HepG2 (cell line): ENCODE measurements around the gene GNG13. TPM values are rescaled to one million over a fixed set of nuclear protein-coding genes. Genes with fewer than 3 reads are reported as not detected.

Source experiments
- CBX1 ChIP-seq: IDR thresholded peaks from one replicate; pipeline ENCODE4 v1.6.1; 2016; ENCODE audit warnings: antibody characterized with exemption, low read depth
- CCDC6 ChIP-seq: sonication (generic); formaldehyde crosslinking; IDR thresholded peaks from 2 replicates; pipeline ENCODE4 v1.8.1; 2022; ENCODE audit warnings: mild to moderate bottlenecking, missing genetic modification reagents, moderate library complexity
- CHD4 ChIP-seq: fragments of 200-600 bp; sonication (generic); IDR thresholded peaks from 2 replicates; pipeline ENCODE4 v1.7.0; 2017; ENCODE audit warnings: mild to moderate bottlenecking, low read length, borderline replicate concordance
- E2F2 ChIP-seq: sonication (generic); formaldehyde crosslinking; IDR thresholded peaks from 2 replicates; pipeline ENCODE4 v1.4.0; 2020; ENCODE audit warnings: missing genetic modification reagents, borderline replicate concordance
- HDAC1 ChIP-seq: sonication (generic); formaldehyde crosslinking; IDR thresholded peaks from 2 replicates; pipeline ENCODE4 v1.5.1; 2020; ENCODE audit warnings: mild to moderate bottlenecking, missing genetic modification reagents
- HOMEZ ChIP-seq: IDR thresholded peaks from 2 replicates; pipeline ENCODE4 v1.6.1; 2016; ENCODE audit warnings: low read depth
- KDM5A ChIP-seq: fragments of 200-600 bp; sonication (generic); IDR thresholded peaks from 2 replicates; pipeline ENCODE4 v1.7.0; 2018; ENCODE audit warnings: antibody characterized with exemption, mild to moderate bottlenecking, low read length, borderline replicate concordance
- NR2F6 ChIP-seq, 2 experiments: IDR thresholded peaks; 2 replicates each; pipeline ENCODE4 v1.6.1; 2016; ENCODE audit warnings: antibody characterized with exemption in 1 of 2, mild to moderate bottlenecking in 1 of 2
- PATZ1 ChIP-seq: sonication (generic); formaldehyde crosslinking; IDR thresholded peaks from 2 replicates; pipeline ENCODE4 v1.4.0; 2020; ENCODE audit warnings: missing genetic modification reagents
- PITX1 ChIP-seq: sonication (generic); formaldehyde crosslinking; IDR thresholded peaks from 2 replicates; pipeline ENCODE4 v1.5.1; 2020; ENCODE audit warnings: mild to moderate bottlenecking, missing genetic modification reagents
- PLSCR1 ChIP-seq: sonication (generic); formaldehyde crosslinking; IDR thresholded peaks from 2 replicates; pipeline ENCODE4 v1.5.0; 2020; ENCODE audit warnings: missing genetic modification reagents, mild to moderate bottlenecking, borderline replicate concordance
- TBP ChIP-seq: sonication (generic); formaldehyde crosslinking; IDR thresholded peaks from 2 replicates; pipeline ENCODE4 v1.5.0; 2020; ENCODE audit warnings: missing genetic modification reagents
- TERF1 ChIP-seq: sonication (generic); formaldehyde crosslinking; IDR thresholded peaks from 2 replicates; pipeline ENCODE4 v1.8.0; 2022; ENCODE audit warnings: mild to moderate bottlenecking, missing genetic modification reagents, moderate library complexity
- ZBTB46 ChIP-seq: sonication (generic); formaldehyde crosslinking; IDR thresholded peaks from 2 replicates; pipeline ENCODE4 v1.4.0; 2020; ENCODE audit warnings: mild to moderate bottlenecking, missing genetic modification reagents, borderline replicate concordance
- ZHX1 ChIP-seq: sonication (generic); formaldehyde crosslinking; IDR thresholded peaks from 2 replicates; pipeline ENCODE4 v1.8.1; 2022; ENCODE audit warnings: low read depth, mild to moderate bottlenecking, missing genetic modification reagents
- ZNF333 ChIP-seq: sonication (generic); formaldehyde crosslinking; IDR thresholded peaks from 2 replicates; pipeline ENCODE4 v1.4.0; 2020; ENCODE audit warnings: mild to moderate bottlenecking, missing genetic modification reagents, borderline replicate concordance
- ZNF652 ChIP-seq: IDR thresholded peaks from 2 replicates; pipeline ENCODE4 v1.6.1; 2016; ENCODE audit warnings: low read depth, borderline replicate concordance
- polyA plus RNA-seq, 8 experiments: library from polyadenylated mRNA; depleted of rRNA in 3 of 8; stranded (reverse) in 7 of 8; unstranded in 1 of 8; fragments of >200 nt; fragmentation: Illumina TruSeq in 4 of 8; extraction: Trizol in 4 of 8; gene quantifications; 2 replicates each; pipeline versions ENCODE4 v1.2.1 to v1.2.3, GENCODE V29; 2011 to 2016; ENCODE audit warnings: low read depth in 4 of 8, missing spikeins in 1 of 8, mixed read lengths in 1 of 8; ENCODE audit not compliant: insufficient read depth in 1 of 8
- total RNA-seq, 5 experiments: library from RNA; depleted of rRNA; stranded (reverse); fragments of >200 nt; fragmentation: Illumina TruSeq; extraction: Trizol; gene quantifications; 2 replicates each; pipeline ENCODE4 v1.2.3, GENCODE V29; 2016; ENCODE audit warnings: low read depth in 1 of 5

Gene GNG13
- total and polyA plus RNA-seq, 2 of the 13 experiments (the other 11 are each of a cell fraction or from before 2014, with no cell fraction given) = not detected

- no peak for TF ChIP-seq PLSCR1 (CRISPR knock-in tag)
- no peak for TF ChIP-seq TERF1 (CRISPR knock-in tag)
- TF ChIP-seq KDM5A = 0 out of 2 replicates have a peak, but pooled peaks have one; percentile 28
- TF ChIP-seq ZNF333 = no peak
- TF ChIP-seq HDAC1 (CRISPR knock-in tag) = peak; percentile 93
- TF ChIP-seq ZHX1 (CRISPR knock-in tag) = no peak
- no peak for TF ChIP-seq CCDC6
- no peak for TF ChIP-seq TBP (CRISPR knock-in tag)
- no peak for TF ChIP-seq CHD4
- TF ChIP-seq NR2F6 (IDR thresholded peaks at IDR 0.05) = no peak
- TF ChIP-seq NR2F6 (CRISPR knock-in tag; IDR thresholded peaks at IDR 0.05) = no peak
- TF ChIP-seq CBX1 = no peak
- TF ChIP-seq PITX1 (CRISPR knock-in tag) = no peak
- TF ChIP-seq HOMEZ (CRISPR knock-in tag) = no peak
- 0 out of 2 replicates have a peak, but pooled peaks have one; percentile 20 for TF ChIP-seq PATZ1 (CRISPR knock-in tag)
- no peak for TF ChIP-seq ZNF652
- TF ChIP-seq E2F2 (CRISPR knock-in tag) = no peak
- TF ChIP-seq ZBTB46 (CRISPR knock-in tag) = no peak
These were observed 12.0 kb downstream of the GNG13 start, which contains the start of gene CHTF18 (continued) for GRCh38 chr16:788399-789126.
